Panc1 (cell line): Measurements from ENCODE around the gene SSH2. TPM values are rescaled to one million over a fixed set of nuclear protein-coding genes. Genes with fewer than 3 reads are reported as not detected.

Source experiments
- ATAC-seq: fragments of 200-7000 bp; cut with Tn5 transposase; 2 replicates; pipeline ENCODE4 v1.9.1; 2020; ENCODE audit warnings: mild to moderate bottlenecking, moderate library complexity
- BruUV-seq: library from RNA; stranded (reverse); fragments of 400-500 nt; replicated peaks from 2 replicates; lab custom pipeline; 2021; lab: Mats Ljungman, UMichigan
- CTCF ChIA-PET: fragments of 300-600 bp; sonication (Branson Sonifier 250); formaldehyde crosslinking; loops from one replicate; lab custom pipeline; 2022; ENCODE audit warnings: antibody characterized with exemption; lab: Charles Lee
- POLR2A ChIA-PET: fragments of 300-600 bp; sonication (Branson Sonifier 250); formaldehyde crosslinking; loops from one replicate; lab custom pipeline; 2022; ENCODE audit warnings: antibody characterized with exemption; lab: Charles Lee
- DNase-seq: peaks from one replicate; pipeline ENCODE4 v3.0.0-alpha.2; 2010; ENCODE audit warnings: low read depth, low spot score
- H3K27ac ChIP-seq: 2 replicates; pipeline ENCODE4 v1.5.1; 2011; ENCODE audit warnings: mild to moderate bottlenecking, low read length, inconsistent platforms
- H3K27me3 ChIP-seq: fragments of 200-500 bp; sonication (Bioruptor generic); 2 replicates; pipeline ENCODE4 v1.6.0; 2014; ENCODE audit warnings: low read length, inconsistent platforms; ENCODE audit not compliant: control insufficient read depth, insufficient read depth
- H3K36me3 ChIP-seq: fragments of 200-500 bp; sonication (Bioruptor generic); 2 replicates; pipeline ENCODE4 v1.5.1; 2014; ENCODE audit warnings: inconsistent platforms, mild to moderate bottlenecking, low read length, moderate library complexity; ENCODE audit not compliant: control insufficient read depth, insufficient read depth
- H3K4me1 ChIP-seq: 2 replicates; pipeline ENCODE4 v1.5.1; 2011; ENCODE audit warnings: inconsistent platforms, mild to moderate bottlenecking, low read length, moderate library complexity; ENCODE audit not compliant: control insufficient read depth, insufficient read depth
- H3K4me3 ChIP-seq, 2 experiments: 2 replicates each; pipeline ENCODE4 v1.5.1; 2011 to 2012; ENCODE audit warnings: low read depth in 2 of 2, low read length in 2 of 2, mild to moderate bottlenecking in 2 of 2, inconsistent platforms in 1 of 2, moderate library complexity in 1 of 2
- H3K9me3 ChIP-seq: fragments of 200-500 bp; sonication (Bioruptor generic); 2 replicates; pipeline ENCODE4 v1.5.1; 2014; ENCODE audit warnings: low read depth, mild to moderate bottlenecking, inconsistent platforms, low read length, moderate library complexity; ENCODE audit not compliant: control insufficient read depth, insufficient read depth
- CTCF ChIP-seq: fragments of 450-650 bp; IDR thresholded peaks from 2 replicates; pipeline ENCODE4 v1.5.1; 2017; ENCODE audit warnings: mild to moderate bottlenecking
- POLR2AphosphoS5 ChIP-seq: IDR thresholded peaks from 2 replicates; pipeline ENCODE4 v1.6.1; 2012; ENCODE audit warnings: mild to moderate bottlenecking, low read depth, low read length, moderate library complexity
- REST ChIP-seq, 2 experiments: IDR thresholded peaks; 2 replicates each; pipeline ENCODE4 v1.6.1; 2011 to 2012; ENCODE audit warnings: low read depth in 2 of 2, control low read depth in 1 of 2, low read length in 1 of 2, mild to moderate bottlenecking in 1 of 2, moderate library complexity in 1 of 2; ENCODE audit not compliant: insufficient read depth in 1 of 2
- SIN3A ChIP-seq: IDR thresholded peaks from 2 replicates; pipeline ENCODE4 v1.6.1; 2012; ENCODE audit warnings: low read depth, mild to moderate bottlenecking, low read length, moderate library complexity, borderline replicate concordance; ENCODE audit not compliant: insufficient read depth
- TCF7L2 ChIP-seq: IDR thresholded peaks from 2 replicates; pipeline ENCODE4 v1.6.1; 2011; ENCODE audit warnings: mild to moderate bottlenecking, low read depth, low read length, inconsistent platforms
- in situ Hi-C: cut with HindIII; loops from 2 replicates; pipeline ENCODE4 v1.10.0; 2016; ENCODE audit warnings: low sequenced_read_pairs, low pct_unique_long_range_greater_than_20kb
- intact Hi-C: fragments of 100-400 bp; cut with micrococcal nuclease; formaldehyde crosslinking; loops from one replicate; pipeline ENCODE4 v1.10.0; 2022; ENCODE audit not compliant: unreplicated experiment
- total RNA-seq: library from RNA; stranded (reverse); gene quantifications from one replicate; pipeline ENCODE4 v1.2.1, GENCODE V29; 2021; ENCODE audit not compliant: unreplicated experiment

The SSH2 gene
- total RNA-seq, 1 experiment from 2014 or later, result 30.6 TPM

- H3K4me1 ChIP-seq, result no peaks in the 10 kb centered on the region
- CTCF ChIA-PET, result no interaction called here
- no peak for DNase-seq
- intact Hi-C loops (no loop called here), in situ Hi-C loops (no loop called here)
- no peak for ATAC-seq
- H3K9me3 ChIP-seq, result no peaks in the 10 kb centered on the region
- POLR2A ChIA-PET, result no interaction called here
- H3K27me3 ChIP-seq, result no peaks in the 10 kb centered on the region
- BruUV-seq, result no TSS peak
- H3K36me3 ChIP-seq, result no peaks in the 10 kb centered on the region
- H3K27ac ChIP-seq, result no peak overlapping the region
- H3K4me3 ChIP-seq, result no peak overlapping the region
- TF ChIP-seq SIN3A, result no peak
- no peak for TF ChIP-seq REST (IDR thresholded peaks at IDR 0.05; ENCODE audit: insufficient read depth in 1 of 2, low read depth in 2 of 2, low read length in 1 of 2)
- TF ChIP-seq POLR2AphosphoS5, result no peak
- no peak for TF ChIP-seq TCF7L2
- no peak for TF ChIP-seq CTCF
These were observed 279.6 kb downstream of the SSH2 start for GRCh38 chr17:29650396-29650795.

- POLR2A ChIA-PET, result no interaction called here
- CTCF ChIA-PET, result no interaction called here
These were observed 280.7 kb downstream of the SSH2 start for GRCh38 chr17:29649359-29649758.

More at GRCh38 chr17:29649359-29649758, 280.7 kb downstream of the SSH2 start:
- Histone ChIP-seq H3K4me3 (no peak overlapping the region), H3K27me3 (no peaks in the 10 kb centered on the region), H3K9me3 (no peaks in the 10 kb centered on the region), H3K36me3 (no peaks in the 10 kb centered on the region), H3K27ac (no peak overlapping the region), H3K4me1 (no peaks in the 10 kb centered on the region)
- BruUV-seq, result no TSS peak
- no peak for DNase-seq
- in situ Hi-C loops (no loop called here), intact Hi-C loops (no loop called here)
- no peak for TF ChIP-seq POLR2AphosphoS5
- no peak for TF ChIP-seq CTCF
- no peak for TF ChIP-seq TCF7L2
- no peak for TF ChIP-seq SIN3A
- TF ChIP-seq REST (IDR thresholded peaks at IDR 0.05; ENCODE audit: insufficient read depth in 1 of 2, low read depth in 2 of 2, low read length in 1 of 2), result no peak
- no peak for ATAC-seq
